Measurements from ENCODE around the gene TRAF1.

- TF ChIP-seq CTCF (IDR thresholded peaks at IDR 0.05) (no peak), EP300 (IDR thresholded peaks at IDR 0.05) (no peak), POLR2A (IDR thresholded peaks at IDR 0.05) (no peak), POLR2AphosphoS5 (IDR thresholded peaks at IDR 0.05) (no peak)
These were observed 14.6 kb upstream of the TRAF1 start for GRCh38 chr9:120941046-120941770.
